Colonic mucosa (tissue), 4 donors: ENCODE results near the gene HERC2. TPM values are rescaled to one million over a fixed set of nuclear protein-coding genes. Genes with fewer than 3 reads are reported as not detected.
"Not testable (repeated sequence)": the region's sequence is repeated elsewhere in the genome, so short reads cannot be mapped to it uniquely, and the experiment has no call there.

Source experiments
- DNase-seq: peaks from one replicate; pipeline ENCODE4 v3.0.0-alpha.2; 2020
- H3K27ac ChIP-seq: fragments of 200-600 bp; one replicate; pipeline ENCODE4 v1.8.0; 2021
- H3K27me3 ChIP-seq: fragments of 200-600 bp; one replicate; pipeline ENCODE4 v1.8.0; 2021
- H3K36me3 ChIP-seq: fragments of 200-600 bp; one replicate; pipeline ENCODE4 v1.8.0; 2021
- H3K4me1 ChIP-seq: fragments of 200-600 bp; one replicate; pipeline ENCODE4 v1.8.0; 2021; ENCODE audit warnings: mild to moderate bottlenecking
- H3K4me3 ChIP-seq: fragments of 200-600 bp; one replicate; pipeline ENCODE4 v1.8.0; 2021
- H3K9ac ChIP-seq, 2 donors: one replicate each; pipeline ENCODE4 v1.7.0; 2013; ENCODE audit warnings: control low read depth in 2 of 2, low read depth in 2 of 2, low read length in 2 of 2
- H3K9me3 ChIP-seq: fragments of 200-600 bp; one replicate; pipeline ENCODE4 v1.8.0; 2021
- CTCF ChIP-seq: fragments of 200-600 bp; IDR thresholded peaks from one replicate; pipeline ENCODE4 v1.8.0; 2022; ENCODE audit warnings: antibody characterized with exemption, mild to moderate bottlenecking
- intact Hi-C: fragments of 100-400 bp; cut with DNase I; formaldehyde crosslinking; loops from one replicate; pipeline ENCODE4 v1.14.1; 2022
- total RNA-seq, 2 donors: library from RNA; stranded (reverse); fragmentation: NEBNext Ultra II Directional in 1 of 2; extraction: Animal tissue kit (Norgen Biotek cat#: 25700) in 1 of 2; gene quantifications; one replicate each; pipeline ENCODE4 v1.2.1, GENCODE V29; 2021
- donor health status: healthy.
- donor health status: DM: no; HTN: no; CAD: no.
- donor health status: DM: no; HTN: no; CAD: no.

The HERC2 gene
- total RNA-seq, 2 donors from 2014 or later = 50.8 to 71.2 TPM

- intact Hi-C loops = loop anchor here (2.0 to 10.0 kb wide), 3 partner anchors 36 to 1239 kb away; no protein-coding TSS in a partner anchor
- TF ChIP-seq CTCF = peak; percentile 62
- Histone ChIP-seq H3K4me3 (no peak overlapping the region), H3K27ac (no peak overlapping the region), H3K9ac (no peak overlapping the region), H3K27me3 (no peaks in the 10 kb centered on the region), H3K36me3 (no peaks in the 10 kb centered on the region), H3K9me3 (no peaks in the 10 kb centered on the region), H3K4me1 (no peaks in the 10 kb centered on the region)
- DNase-seq = peak; percentile 73
These were observed 198.5 kb downstream of the HERC2 start for GRCh38 chr15:28123408-28124023.

GRCh38 chr15:28122038-28122949 lies 199.7 kb downstream of the HERC2 start:
- H3K9ac ChIP-seq = no peak overlapping the region
- no peaks in the 10 kb centered on the region for H3K4me1 ChIP-seq
- no peak overlapping the region for H3K27ac ChIP-seq
- DNase-seq = no peak
- no peak overlapping the region for H3K4me3 ChIP-seq
- no peaks in the 10 kb centered on the region for H3K36me3 ChIP-seq
- H3K9me3 ChIP-seq = no peaks in the 10 kb centered on the region
- TF ChIP-seq CTCF = no peak
- H3K27me3 ChIP-seq = no peaks in the 10 kb centered on the region
- intact Hi-C loops = loop anchor here (5.0 to 10.0 kb wide), 2 partner anchors 35 to 1237 kb away; no protein-coding TSS in a partner anchor

GRCh38 chr15:28121577-28121976 lies 200.4 kb downstream of the HERC2 start:
- not testable (repeated sequence) for H3K4me3 ChIP-seq, H3K27ac ChIP-seq, H3K9ac ChIP-seq, DNase-seq, H3K9me3 ChIP-seq, H3K27me3 ChIP-seq, H3K36me3 ChIP-seq, H3K4me1 ChIP-seq
- intact Hi-C loops = loop anchor here (5.0 to 10.0 kb wide), 2 partner anchors 34 to 1237 kb away; no protein-coding TSS in a partner anchor

GRCh38 chr15:28120359-28120640 lies 201.7 kb downstream of the HERC2 start:
- Histone ChIP-seq H3K27me3 (no peaks in the 10 kb centered on the region), H3K36me3 (no peaks in the 10 kb centered on the region), H3K4me1 (no peaks in the 10 kb centered on the region), H3K4me3 (no peak overlapping the region), H3K9ac (no peak overlapping the region), H3K27ac (no peak overlapping the region), H3K9me3 (no peaks in the 10 kb centered on the region)
- intact Hi-C loops = loop anchor here (5.0 to 10.0 kb wide), 2 partner anchors 33 to 1235 kb away; no protein-coding TSS in a partner anchor
- DNase-seq = no peak
- TF ChIP-seq CTCF = no peak

GRCh38 chr15:28118531-28118930 lies 203.4 kb downstream of the HERC2 start:
- Histone ChIP-seq H3K9me3 (no peaks in the 10 kb centered on the region), H3K36me3 (peaks cover 7% of the 10 kb centered on the region), H3K27me3 (no peaks in the 10 kb centered on the region), H3K9ac (no peak overlapping the region), H3K27ac (no peak overlapping the region), H3K4me1 (no peaks in the 10 kb centered on the region), H3K4me3 (no peak overlapping the region)
- intact Hi-C loops = no loop called here
- no peak for TF ChIP-seq CTCF
- DNase-seq = no peak

GRCh38 chr15:28118083-28118482 lies 203.9 kb downstream of the HERC2 start:
- no peaks in the 10 kb centered on the region for H3K9me3 ChIP-seq
- no peak overlapping the region for H3K27ac ChIP-seq
- H3K4me3 ChIP-seq = no peak overlapping the region
- peaks cover 11% of the 10 kb centered on the region for H3K36me3 ChIP-seq
- no peak for DNase-seq
- no peak for TF ChIP-seq CTCF
- H3K27me3 ChIP-seq = no peaks in the 10 kb centered on the region
- no peaks in the 10 kb centered on the region for H3K4me1 ChIP-seq
- intact Hi-C loops = no loop called here
- H3K9ac ChIP-seq = no peak overlapping the region
